ENCODE data around the gene TTLL1.

TTLL1 gene

DNA sequence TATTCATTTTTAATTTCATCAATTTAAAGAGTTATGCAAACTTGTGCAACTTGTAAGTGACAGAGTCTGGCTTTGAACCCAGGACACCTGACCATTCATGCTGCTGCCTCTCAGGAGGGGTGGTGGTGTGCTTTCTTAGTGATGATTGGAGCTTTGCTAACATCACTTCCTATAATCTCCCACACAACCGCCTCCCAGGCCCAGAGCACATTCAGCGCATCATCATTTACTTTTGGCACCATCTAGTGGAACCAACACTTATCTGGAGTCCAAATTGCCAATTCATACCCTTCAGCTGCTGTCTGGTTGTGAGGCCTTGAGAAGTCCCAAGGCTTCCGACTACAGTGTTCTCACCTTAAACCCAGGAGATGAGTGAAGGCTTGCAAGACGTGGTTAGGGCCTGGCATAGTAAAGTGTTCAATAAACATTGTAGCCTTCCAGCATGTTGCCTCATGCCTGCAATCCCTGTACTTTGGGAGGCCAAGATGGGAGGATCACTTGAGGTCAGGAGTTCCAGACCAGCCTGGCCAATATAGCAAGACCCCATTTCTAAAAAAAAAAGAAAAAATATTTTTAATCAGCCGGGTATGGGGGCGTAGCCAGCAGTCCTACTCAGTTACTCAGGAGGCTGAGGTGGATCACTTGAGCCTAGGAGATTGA is 1.1 kb upstream of the TTLL1 start:
- TF ChIP-seq FOXP2 (optimal IDR thresholded peaks at IDR 0.05; ENCODE audit: borderline replicate concordance, extremely low read depth, extremely low read length, insufficient read depth) (no peak), POLR2AphosphoS5 (IDR thresholded peaks at IDR 0.05; ENCODE audit: low read depth, low read length) (no peak), TAF1 (IDR thresholded peaks at IDR 0.05; ENCODE audit: borderline replicate concordance, insufficient read depth, low read length) (no peak), SIN3A (IDR thresholded peaks at IDR 0.05; ENCODE audit: borderline replicate concordance, insufficient read depth, low read length) (no peak)
- TF ChIP-seq, protein P1, sequence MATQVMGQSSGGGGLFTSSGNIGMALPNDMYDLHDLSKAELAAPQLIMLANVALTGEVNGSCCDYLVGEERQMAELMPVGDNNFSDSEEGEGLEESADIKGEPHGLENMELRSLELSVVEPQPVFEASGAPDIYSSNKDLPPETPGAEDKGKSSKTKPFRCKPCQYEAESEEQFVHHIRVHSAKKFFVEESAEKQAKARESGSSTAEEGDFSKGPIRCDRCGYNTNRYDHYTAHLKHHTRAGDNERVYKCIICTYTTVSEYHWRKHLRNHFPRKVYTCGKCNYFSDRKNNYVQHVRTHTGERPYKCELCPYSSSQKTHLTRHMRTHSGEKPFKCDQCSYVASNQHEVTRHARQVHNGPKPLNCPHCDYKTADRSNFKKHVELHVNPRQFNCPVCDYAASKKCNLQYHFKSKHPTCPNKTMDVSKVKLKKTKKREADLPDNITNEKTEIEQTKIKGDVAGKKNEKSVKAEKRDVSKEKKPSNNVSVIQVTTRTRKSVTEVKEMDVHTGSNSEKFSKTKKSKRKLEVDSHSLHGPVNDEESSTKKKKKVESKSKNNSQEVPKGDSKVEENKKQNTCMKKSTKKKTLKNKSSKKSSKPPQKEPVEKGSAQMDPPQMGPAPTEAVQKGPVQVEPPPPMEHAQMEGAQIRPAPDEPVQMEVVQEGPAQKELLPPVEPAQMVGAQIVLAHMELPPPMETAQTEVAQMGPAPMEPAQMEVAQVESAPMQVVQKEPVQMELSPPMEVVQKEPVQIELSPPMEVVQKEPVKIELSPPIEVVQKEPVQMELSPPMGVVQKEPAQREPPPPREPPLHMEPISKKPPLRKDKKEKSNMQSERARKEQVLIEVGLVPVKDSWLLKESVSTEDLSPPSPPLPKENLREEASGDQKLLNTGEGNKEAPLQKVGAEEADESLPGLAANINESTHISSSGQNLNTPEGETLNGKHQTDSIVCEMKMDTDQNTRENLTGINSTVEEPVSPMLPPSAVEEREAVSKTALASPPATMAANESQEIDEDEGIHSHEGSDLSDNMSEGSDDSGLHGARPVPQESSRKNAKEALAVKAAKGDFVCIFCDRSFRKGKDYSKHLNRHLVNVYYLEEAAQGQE (IDR thresholded peaks at IDR 0.05; ENCODE audit: insufficient read depth in 1 of 2, low read depth in 2 of 2, low read length in 2 of 2), result no peak

DNA sequence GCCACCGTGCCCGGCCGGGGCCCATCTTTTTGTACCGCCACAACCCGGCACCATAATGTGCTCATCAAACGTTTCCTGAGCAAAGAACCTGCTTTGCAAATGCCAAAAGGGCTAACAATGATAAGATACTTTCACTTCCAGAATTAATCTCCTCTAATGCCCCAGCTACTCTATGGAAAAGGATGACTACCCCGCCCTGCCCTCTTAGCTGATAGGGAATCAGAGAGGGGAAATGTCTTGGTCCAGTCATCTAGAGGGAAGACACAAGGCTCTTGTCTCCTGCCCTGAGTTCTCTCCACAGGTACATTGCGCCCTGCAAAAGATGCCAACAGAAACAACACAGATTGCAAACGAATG is 586 bp downstream of the TTLL1 start:
- TF ChIP-seq POLR2AphosphoS5 (IDR thresholded peaks at IDR 0.05; ENCODE audit: low read depth, low read length) (no peak), TAF1 (IDR thresholded peaks at IDR 0.05; ENCODE audit: borderline replicate concordance, insufficient read depth, low read length) (no peak), SIN3A (IDR thresholded peaks at IDR 0.05; ENCODE audit: borderline replicate concordance, insufficient read depth, low read length) (no peak), FOXP2 (optimal IDR thresholded peaks at IDR 0.05; ENCODE audit: borderline replicate concordance, extremely low read depth, extremely low read length, insufficient read depth) (no peak)
- TF ChIP-seq, protein P1 (IDR thresholded peaks at IDR 0.05; ENCODE audit: insufficient read depth in 1 of 2, low read depth in 2 of 2, low read length in 2 of 2), result no peak

DNA sequence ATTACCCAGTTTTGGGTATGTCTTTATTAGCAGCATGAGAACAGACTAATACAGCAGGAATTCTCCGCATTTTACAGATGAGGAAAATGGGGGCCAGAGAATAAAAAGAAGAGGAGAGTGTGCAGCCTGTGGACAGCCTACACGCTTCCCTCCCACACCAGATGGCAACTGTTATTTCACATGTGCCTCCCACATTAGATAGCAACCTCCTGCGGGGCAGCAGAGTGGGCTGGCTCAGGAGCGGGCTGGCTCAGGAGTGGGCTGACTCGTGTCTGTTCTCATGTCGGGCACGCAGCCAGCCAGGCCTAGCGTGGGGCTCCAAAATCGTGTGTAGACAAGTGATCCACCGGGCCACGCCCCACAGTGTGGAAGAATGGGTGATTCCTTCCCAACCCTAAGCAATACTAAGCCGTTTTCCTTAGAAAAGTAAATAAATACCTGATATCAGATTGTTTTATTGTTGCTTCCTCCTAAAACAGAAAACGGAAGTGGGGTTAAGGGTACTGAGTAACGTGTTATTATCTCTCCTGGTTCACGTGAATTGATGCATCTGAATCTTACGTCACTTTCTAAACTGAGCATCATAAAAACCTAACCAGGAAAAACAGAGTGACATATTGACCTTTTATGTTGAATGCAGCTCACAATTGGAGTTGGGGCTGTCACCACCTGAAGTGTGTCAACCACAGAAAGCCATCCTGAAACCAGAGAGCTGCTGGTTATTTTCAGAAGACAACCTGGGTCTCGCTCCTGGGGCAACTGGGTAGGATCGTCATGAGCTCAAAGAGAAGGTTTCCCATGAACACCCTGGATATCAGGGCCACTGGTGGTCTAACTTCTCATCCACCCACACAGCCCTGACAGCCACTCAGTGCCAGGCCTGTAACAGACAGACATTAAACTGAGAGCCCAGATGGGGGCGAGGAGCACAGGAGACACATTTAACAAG is 3.3 kb downstream of the TTLL1 start:
- TF ChIP-seq, protein P1 (IDR thresholded peaks at IDR 0.05; ENCODE audit: insufficient read depth in 1 of 2, low read depth in 2 of 2, low read length in 2 of 2), result no peak
- TF ChIP-seq POLR2AphosphoS5 (IDR thresholded peaks at IDR 0.05; ENCODE audit: low read depth, low read length), result no peak
- no peak for TF ChIP-seq FOXP2 (optimal IDR thresholded peaks at IDR 0.05; ENCODE audit: borderline replicate concordance, extremely low read depth, extremely low read length, insufficient read depth)
- no peak for TF ChIP-seq TAF1 (IDR thresholded peaks at IDR 0.05; ENCODE audit: borderline replicate concordance, insufficient read depth, low read length)
- no peak for TF ChIP-seq SIN3A (IDR thresholded peaks at IDR 0.05; ENCODE audit: borderline replicate concordance, insufficient read depth, low read length)

DNA sequence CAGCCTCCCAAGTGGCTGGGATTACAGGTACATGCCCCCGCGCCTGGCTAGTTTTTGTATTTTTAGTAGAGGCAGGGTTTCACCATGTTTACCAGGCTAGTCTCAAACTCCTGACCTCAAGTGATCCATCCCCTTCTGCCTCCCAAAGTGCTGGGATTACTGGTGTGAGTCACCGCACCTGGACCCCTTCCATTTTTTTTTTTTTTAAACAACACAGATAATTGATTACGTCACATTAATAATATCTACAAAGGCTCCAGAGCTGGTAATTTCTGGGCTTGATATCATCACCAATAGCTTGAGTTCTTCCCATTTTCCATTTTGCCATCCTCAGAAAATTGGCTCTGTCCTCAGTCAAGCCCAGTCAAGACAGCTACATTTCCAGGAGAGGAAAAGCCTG is 7.2 kb downstream of the TTLL1 start:
- TF ChIP-seq, protein P1 (IDR thresholded peaks at IDR 0.05; ENCODE audit: insufficient read depth in 1 of 2, low read depth in 2 of 2, low read length in 2 of 2), result no peak
- TF ChIP-seq SIN3A (IDR thresholded peaks at IDR 0.05; ENCODE audit: borderline replicate concordance, insufficient read depth, low read length) (no peak), FOXP2 (optimal IDR thresholded peaks at IDR 0.05; ENCODE audit: borderline replicate concordance, extremely low read depth, extremely low read length, insufficient read depth) (no peak), TAF1 (IDR thresholded peaks at IDR 0.05; ENCODE audit: borderline replicate concordance, insufficient read depth, low read length) (no peak), POLR2AphosphoS5 (IDR thresholded peaks at IDR 0.05; ENCODE audit: low read depth, low read length) (no peak)

Measured in PFSK-1 (cell line).